HG02610 (cell line): ENCODE data around the gene DYNC2H1.
"Not testable (repeated sequence)": the region's sequence is repeated elsewhere in the genome, so short reads cannot be mapped to it uniquely, and the experiment has no call there.

Source experiments
- ATAC-seq: cut with Tn5 transposase; IDR thresholded peaks from one replicate; pipeline ENCODE4 v1.9.1; 2021; ENCODE audit warnings: mild to moderate bottlenecking, moderate library complexity; ENCODE audit not compliant: unreplicated experiment

The DYNC2H1 gene

GRCh38 chr11:103125462-103125861, 16.2 kb downstream of the DYNC2H1 start:
- no peak for ATAC-seq

DNA sequence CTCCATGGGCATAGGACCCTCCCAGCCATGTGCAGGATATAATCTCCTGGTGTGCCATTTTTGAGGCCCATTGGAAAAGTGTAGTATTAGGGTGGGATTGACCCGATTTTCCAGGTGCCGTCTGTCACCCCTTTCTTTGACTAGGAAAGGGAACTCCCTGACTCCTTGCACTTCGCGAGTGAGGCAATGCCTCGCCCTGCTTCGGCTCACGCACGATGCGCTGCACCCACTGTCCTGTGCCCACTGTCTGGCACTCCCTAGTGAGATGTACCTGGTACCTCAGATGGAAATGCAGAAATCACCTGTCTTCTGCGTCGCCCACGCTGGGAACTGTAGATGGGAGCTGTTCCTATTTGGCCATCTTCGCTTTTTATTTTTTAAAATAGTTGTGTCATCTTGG, 32.8 kb downstream of the DYNC2H1 start:
- ATAC-seq: not testable (repeated sequence)

GRCh38 chr11:103147627-103148026, 38.4 kb downstream of the DYNC2H1 start:
- no peak for ATAC-seq

- no peak for ATAC-seq
Measured at GRCh38 chr11:103157542-103157941, 48.3 kb downstream of the DYNC2H1 start.

DNA sequence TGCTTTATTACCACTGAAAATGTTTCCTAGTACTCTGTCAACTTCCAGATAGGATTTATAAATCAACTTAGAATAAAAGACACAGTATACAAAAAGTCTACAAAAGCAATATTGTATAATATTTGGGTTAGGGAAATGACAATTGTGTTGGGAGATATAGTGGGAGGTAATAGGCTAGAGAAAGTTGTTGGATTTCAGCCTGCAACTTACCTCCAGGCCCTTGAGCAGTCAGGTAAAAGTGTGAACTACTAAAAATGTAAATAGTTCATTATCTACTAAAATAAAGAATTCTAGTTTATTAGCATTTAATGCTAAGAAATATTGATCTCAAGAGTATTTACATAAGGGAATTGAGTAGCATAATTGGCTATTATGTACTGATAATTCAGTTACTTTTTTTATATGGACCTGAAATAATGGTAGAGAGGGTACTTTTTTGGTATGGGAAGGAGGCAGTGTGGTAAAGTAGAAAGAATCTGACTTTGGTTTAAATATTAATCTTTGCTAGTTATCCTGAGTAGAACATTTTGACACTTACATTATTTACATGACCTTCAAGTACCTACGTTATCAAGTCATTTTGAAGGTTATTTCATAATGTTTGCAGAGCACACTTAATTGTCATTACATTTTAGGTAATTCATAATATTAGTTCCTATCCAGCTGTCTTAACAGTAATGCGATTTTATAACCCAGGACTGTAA, 55.0 kb downstream of the DYNC2H1 start:
- no peak for ATAC-seq

DNA sequence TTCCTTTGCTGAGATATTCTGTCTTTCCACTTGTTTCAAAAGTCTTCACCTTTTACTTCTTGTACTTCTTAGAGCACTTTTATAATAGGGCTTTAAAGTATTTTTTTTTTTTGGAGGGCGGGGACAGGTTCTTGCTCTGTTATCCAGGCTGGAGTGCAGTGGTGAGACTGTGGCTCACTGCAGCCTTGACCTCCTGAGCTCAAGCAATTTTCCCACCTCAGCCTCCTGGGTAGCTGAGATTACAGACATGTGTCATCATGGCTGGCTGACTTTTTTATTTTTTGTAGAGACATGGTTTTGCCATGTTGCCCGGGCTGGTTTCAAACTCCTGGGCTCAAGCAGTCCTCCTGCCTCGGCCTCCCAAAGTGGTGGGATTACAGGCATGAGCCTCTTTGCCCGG, 57.9 kb downstream of the DYNC2H1 start:
- no peak for ATAC-seq

- ATAC-seq: no peak
Measured at GRCh38 chr11:103170865-103171264, 61.6 kb downstream of the DYNC2H1 start.

- ATAC-seq: no peak
Measured at GRCh38 chr11:103175461-103176129, 66.4 kb downstream of the DYNC2H1 start.

DNA sequence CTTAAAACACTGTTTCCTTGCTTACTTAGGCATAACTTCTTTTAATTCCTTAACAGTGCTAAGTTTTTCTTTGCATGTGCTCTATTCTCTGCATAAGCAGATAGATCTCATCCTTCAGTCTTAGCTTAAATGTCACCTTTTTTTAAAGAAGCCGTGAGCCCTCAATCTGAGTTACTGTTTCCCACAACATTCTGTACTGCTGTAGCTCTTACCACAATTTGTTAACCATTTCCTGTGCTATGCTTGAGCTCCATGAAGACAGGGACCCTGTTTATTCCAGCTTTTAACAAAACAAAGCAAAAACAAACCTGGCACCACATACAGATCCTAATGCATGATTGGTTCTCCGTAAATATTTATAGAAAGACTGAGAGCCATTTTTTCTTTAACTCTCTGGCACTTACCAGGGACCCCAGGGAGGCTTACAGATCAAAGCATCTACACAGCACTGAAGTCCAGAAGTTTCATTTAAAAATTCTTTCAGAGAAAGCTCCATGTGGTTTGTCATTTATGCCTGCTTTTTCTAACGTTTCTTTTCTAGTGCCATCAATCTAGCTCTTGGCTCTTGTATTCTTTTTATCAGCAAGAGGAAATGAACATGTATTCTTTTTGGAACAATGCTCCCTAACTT, 74.9 kb downstream of the DYNC2H1 start:
- no peak for ATAC-seq

- no peak for ATAC-seq
Measured at GRCh38 chr11:103202048-103202651, 92.9 kb downstream of the DYNC2H1 start.

- ATAC-seq: no peak
Measured at GRCh38 chr11:103210543-103210942, 101.3 kb downstream of the DYNC2H1 start.

GRCh38 chr11:103215812-103216211, 106.6 kb downstream of the DYNC2H1 start:
- no peak for ATAC-seq

GRCh38 chr11:103220133-103220532, 110.9 kb downstream of the DYNC2H1 start:
- ATAC-seq: no peak

DNA sequence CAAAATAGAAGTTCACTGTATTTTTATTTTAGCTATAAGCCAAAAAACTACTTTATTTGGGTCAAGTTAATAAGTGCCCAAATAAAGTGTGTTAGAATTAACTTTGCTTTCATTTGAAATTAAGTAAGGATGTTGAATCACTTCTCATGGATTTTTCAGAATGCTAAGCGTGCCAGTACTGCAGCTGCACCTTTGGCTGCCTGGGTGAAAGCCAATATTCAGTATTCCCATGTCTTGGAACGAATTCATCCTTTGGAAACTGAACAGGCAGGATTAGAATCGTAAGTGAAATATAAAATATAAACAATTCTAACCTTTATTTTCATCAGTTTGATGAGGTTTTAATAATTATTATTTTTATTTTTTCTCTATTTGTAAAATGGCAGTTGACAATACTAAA, 113.6 kb downstream of the DYNC2H1 start:
- no peak for ATAC-seq

- no peak for ATAC-seq
Measured at GRCh38 chr11:103228807-103229206, 119.6 kb downstream of the DYNC2H1 start.

GRCh38 chr11:103234974-103235373, 125.7 kb downstream of the DYNC2H1 start:
- ATAC-seq: no peak

- no peak for ATAC-seq
Measured at GRCh38 chr11:103241574-103241973, 132.3 kb downstream of the DYNC2H1 start.

- ATAC-seq: no peak
Measured at GRCh38 chr11:103254123-103254522, 144.9 kb downstream of the DYNC2H1 start.

DNA sequence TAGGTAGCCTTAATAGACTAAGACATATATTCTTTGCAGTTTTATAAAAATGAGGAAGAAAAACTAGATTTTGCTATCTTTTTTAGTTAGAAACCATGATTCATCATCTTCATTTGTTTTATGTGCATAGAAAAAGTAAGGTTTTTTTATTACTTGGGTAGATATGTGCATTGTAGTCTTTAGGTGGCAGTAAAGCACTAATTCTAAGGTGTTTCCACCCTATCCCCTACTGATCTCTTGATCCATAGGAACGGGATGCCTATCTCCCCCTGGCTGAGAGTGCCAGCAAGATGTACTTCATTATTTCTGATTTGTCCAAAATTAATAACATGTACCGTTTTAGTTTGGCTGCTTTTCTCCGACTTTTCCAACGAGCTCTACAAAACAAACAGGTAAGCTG, 148.1 kb downstream of the DYNC2H1 start:
- no peak for ATAC-seq

- ATAC-seq: no peak
Measured at GRCh38 chr11:103266167-103266831, 157.1 kb downstream of the DYNC2H1 start.

- no peak for ATAC-seq
Measured at GRCh38 chr11:103272876-103273275, 163.7 kb downstream of the DYNC2H1 start.
